ENCODE measurements around the gene HOMER2. TPM values are rescaled to one million over a fixed set of nuclear protein-coding genes. Genes with fewer than 3 reads are reported as not detected.

HOMER2 gene
- total RNA-seq, 2 experiments from 2014 or later = 5.6 TPM

DNA sequence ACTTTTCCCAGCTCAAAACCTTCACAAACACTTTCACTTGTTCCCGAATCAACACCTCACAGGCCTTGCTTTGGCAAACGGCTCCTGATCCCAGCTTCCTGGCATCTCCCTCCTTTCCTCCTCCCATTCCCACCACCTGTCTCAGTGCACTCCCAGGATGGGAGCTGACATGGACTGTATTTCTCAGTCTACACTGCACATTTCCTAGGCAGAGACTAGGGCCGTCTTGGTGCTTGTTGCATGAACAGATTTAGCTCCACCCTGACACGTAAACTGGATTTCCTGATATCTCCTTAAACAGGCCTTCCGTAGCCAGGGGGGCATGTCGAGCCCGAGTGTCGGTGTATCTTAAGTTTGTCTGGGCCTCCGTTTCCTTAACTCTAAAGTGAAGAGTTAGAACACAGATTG, 143.9 kb downstream of the HOMER2 start:
- H3K4me2 ChIP-seq (ENCODE audit: low read length) = peak overlapping the region; percentile 80
- DNase-seq (ENCODE audit: low spot score) = peak; percentile 72
- no TSS peak for BruUV-seq (replicated peaks)

DNA sequence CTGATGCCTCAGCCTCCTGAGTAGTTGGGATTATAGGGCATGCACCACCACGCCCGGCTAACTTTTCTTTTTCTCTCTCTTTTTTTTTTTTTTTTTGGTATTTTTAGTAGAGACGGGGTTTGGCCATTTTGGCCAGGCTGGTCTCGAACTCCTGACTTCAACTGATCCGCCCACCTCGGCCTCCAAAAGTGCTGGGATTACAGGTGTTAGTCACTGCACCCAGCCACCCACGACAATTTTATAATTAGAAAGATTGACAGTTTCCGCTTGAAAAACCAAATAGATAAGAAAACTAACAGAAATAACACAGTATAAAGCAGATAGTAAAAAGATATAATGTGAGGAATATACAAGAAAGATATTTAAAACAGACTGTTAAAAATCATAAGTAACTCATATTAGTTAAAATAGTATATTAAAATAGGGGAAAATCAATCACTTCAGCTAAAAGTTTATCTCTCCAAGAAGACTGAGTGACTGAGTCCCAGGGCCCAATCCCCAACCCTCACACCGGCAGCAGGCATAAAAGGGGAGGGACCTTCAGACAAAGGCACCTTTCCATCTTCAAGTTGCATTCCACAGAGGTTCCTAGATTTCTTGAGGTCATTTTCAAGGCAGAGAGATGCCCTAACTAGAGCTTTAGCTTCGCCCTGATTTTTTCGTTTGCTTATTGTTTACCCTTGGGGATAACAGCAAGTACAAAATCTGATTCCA, 144.4 kb downstream of the HOMER2 start:
- POLR2A ChIA-PET = interaction anchor here (1.0 to 1.3 kb wide), 2 partner anchors 48 to 57 kb away, joined by 3 to 6 read pairs; no protein-coding TSS in a partner anchor
- peak overlapping the region; percentile 80 for H3K4me2 ChIP-seq (ENCODE audit: low read length)
- H3K27ac ChIP-seq (ENCODE audit: low read depth, low read length, poor library complexity, severe bottlenecking) = peak overlapping the region; percentile 91
- H3K9me2 ChIP-seq (ENCODE audit: insufficient read depth, low read length) = no peaks in the 10 kb centered on the region
- H3K36me3 ChIP-seq (ENCODE audit: insufficient read depth, low read length) = peaks cover 9% of the 10 kb centered on the region
- peak overlapping the region; percentile 66; the same call in 1 of the 2 replicates for H2AFZ ChIP-seq (ENCODE audit: low read length)
- H3K4me1 ChIP-seq (ENCODE audit: insufficient read depth, low read length, poor library complexity, severe bottlenecking) = peaks cover 63% of the 10 kb centered on the region
- H3K4me3 ChIP-seq (ENCODE audit: low read depth, low read length, poor library complexity, severe bottlenecking) = peak overlapping the region; percentile 95
- H4K20me1 ChIP-seq (ENCODE audit: insufficient read depth, low read length) = peaks cover 8% of the 10 kb centered on the region
- H3K79me2 ChIP-seq (ENCODE audit: insufficient read depth, low read depth, low read length) = peaks cover 31% of the 10 kb centered on the region
- CTCF ChIA-PET (ENCODE audit: unreplicated experiment) = no interaction called here
- TF ChIP-seq EZH2phosphoT487 (IDR thresholded peaks at IDR 0.05; ENCODE audit: borderline replicate concordance, low read depth, low read length) = no peak
- TF ChIP-seq, protein P1, sequence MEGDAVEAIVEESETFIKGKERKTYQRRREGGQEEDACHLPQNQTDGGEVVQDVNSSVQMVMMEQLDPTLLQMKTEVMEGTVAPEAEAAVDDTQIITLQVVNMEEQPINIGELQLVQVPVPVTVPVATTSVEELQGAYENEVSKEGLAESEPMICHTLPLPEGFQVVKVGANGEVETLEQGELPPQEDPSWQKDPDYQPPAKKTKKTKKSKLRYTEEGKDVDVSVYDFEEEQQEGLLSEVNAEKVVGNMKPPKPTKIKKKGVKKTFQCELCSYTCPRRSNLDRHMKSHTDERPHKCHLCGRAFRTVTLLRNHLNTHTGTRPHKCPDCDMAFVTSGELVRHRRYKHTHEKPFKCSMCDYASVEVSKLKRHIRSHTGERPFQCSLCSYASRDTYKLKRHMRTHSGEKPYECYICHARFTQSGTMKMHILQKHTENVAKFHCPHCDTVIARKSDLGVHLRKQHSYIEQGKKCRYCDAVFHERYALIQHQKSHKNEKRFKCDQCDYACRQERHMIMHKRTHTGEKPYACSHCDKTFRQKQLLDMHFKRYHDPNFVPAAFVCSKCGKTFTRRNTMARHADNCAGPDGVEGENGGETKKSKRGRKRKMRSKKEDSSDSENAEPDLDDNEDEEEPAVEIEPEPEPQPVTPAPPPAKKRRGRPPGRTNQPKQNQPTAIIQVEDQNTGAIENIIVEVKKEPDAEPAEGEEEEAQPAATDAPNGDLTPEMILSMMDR (conservative IDR thresholded peaks at IDR 0.05; ENCODE audit: low read length) = no peak
- peak; percentile 57 for DNase-seq (ENCODE audit: low spot score)
- intact Hi-C loops (cut with micrococcal nuclease; ENCODE audit: unreplicated experiment) = loop anchor here (2.0 to 5.0 kb wide), 3 partner anchors 179 to 299 kb away; partner anchors contain the start of genes BTBD1, RAMAC and TM6SF1
- H3K9me3 ChIP-seq (ENCODE audit: low read length) = no peaks in the 10 kb centered on the region
- no TSS peak for BruUV-seq (replicated peaks)

More for the DNA sequence above, 143.9 kb downstream of the HOMER2 start:
- Histone ChIP-seq H3K9me2 (ENCODE audit: insufficient read depth, low read length) (no peaks in the 10 kb centered on the region), H3K4me3 (ENCODE audit: low read depth, low read length, poor library complexity, severe bottlenecking) (peak overlapping the region; percentile 95), H3K9me3 (ENCODE audit: low read length) (no peaks in the 10 kb centered on the region), H3K79me2 (ENCODE audit: insufficient read depth, low read depth, low read length) (peaks cover 37% of the 10 kb centered on the region), H3K4me1 (ENCODE audit: insufficient read depth, low read length, poor library complexity, severe bottlenecking) (peaks cover 63% of the 10 kb centered on the region), H4K20me1 (ENCODE audit: insufficient read depth, low read length) (peaks cover 8% of the 10 kb centered on the region), H3K27ac (ENCODE audit: low read depth, low read length, poor library complexity, severe bottlenecking) (peak overlapping the region; percentile 91), H3K36me3 (ENCODE audit: insufficient read depth, low read length) (peaks cover 15% of the 10 kb centered on the region), H2AFZ (ENCODE audit: low read length) (peak overlapping the region; percentile 66; the same call in 1 of the 2 replicates)
- intact Hi-C loops (cut with micrococcal nuclease; ENCODE audit: unreplicated experiment) = loop anchor here (2.0 to 5.0 kb wide), 3 partner anchors 178 to 299 kb away; partner anchors contain the start of genes BTBD1, RAMAC and TM6SF1
- POLR2A ChIA-PET = interaction anchor here (0.6 to 1.3 kb wide), 4 partner anchors 26 to 205 kb away, joined by 3 to 6 read pairs (median 4); no protein-coding TSS in a partner anchor
- CTCF ChIA-PET (ENCODE audit: unreplicated experiment) = no interaction called here
- TF ChIP-seq EZH2phosphoT487 (IDR thresholded peaks at IDR 0.05; ENCODE audit: borderline replicate concordance, low read depth, low read length) = no peak
- TF ChIP-seq, protein P1 (conservative IDR thresholded peaks at IDR 0.05; ENCODE audit: low read length) = no peak
